NT2/D1 (cell line): ENCODE data around the gene HSP90AB1.

ENCODE experiments used
- SUZ12 ChIP-seq: IDR thresholded peaks from 2 replicates; pipeline ENCODE4 v1.6.1; 2011; ENCODE audit not compliant: insufficient read length, insufficient read depth; ENCODE audit errors: extremely low read depth
- YY1 ChIP-seq: IDR thresholded peaks from 2 replicates; pipeline ENCODE4 v1.6.1; 2011; ENCODE audit not compliant: insufficient read length, insufficient read depth
- ZNF274 ChIP-seq: IDR thresholded peaks from 2 replicates; pipeline ENCODE4 v1.6.1; 2011; ENCODE audit warnings: mild to moderate bottlenecking, low read depth, low read length

GRCh38 chr6:44257025-44257752 lies 10.3 kb downstream of the HSP90AB1 start, which contains the start of gene SLC35B2:
- no peak for TF ChIP-seq YY1
- no peak for TF ChIP-seq ZNF274
- TF ChIP-seq SUZ12 = no peak
